SJCRH30 (cell line): Measurements from ENCODE around the gene ASTN2. TPM values are rescaled to one million over a fixed set of nuclear protein-coding genes. Genes with fewer than 3 reads are reported as not detected.

Source experiments
- DNase-seq, 2 experiments: peaks; one replicate each; pipeline ENCODE4 v3.0.0-alpha.2; 2015 to 2020
- H3K27ac ChIP-seq: fragments of 250-450 bp; sonication (Bioruptor Pico); 2 replicates; pipeline ENCODE4 v1.5.1; 2020; ENCODE audit warnings: mild to moderate bottlenecking, moderate library complexity
- H3K27me3 ChIP-seq: fragments of 250-450 bp; sonication (Bioruptor Pico); 2 replicates; pipeline ENCODE4 v1.5.1; 2020; ENCODE audit warnings: mild to moderate bottlenecking, moderate library complexity
- H3K36me3 ChIP-seq: fragments of 250-450 bp; sonication (Bioruptor Pico); 2 replicates; pipeline ENCODE4 v1.5.1; 2020; ENCODE audit warnings: mild to moderate bottlenecking, moderate library complexity
- H3K4me1 ChIP-seq: fragments of 250-450 bp; sonication (Bioruptor Pico); 2 replicates; pipeline ENCODE4 v1.5.1; 2020; ENCODE audit warnings: mild to moderate bottlenecking, moderate library complexity
- H3K4me3 ChIP-seq: fragments of 250-450 bp; sonication (Bioruptor Pico); 2 replicates; pipeline ENCODE4 v1.5.1; 2020; ENCODE audit warnings: mild to moderate bottlenecking, moderate library complexity
- H3K9me3 ChIP-seq: fragments of 250-450 bp; sonication (Bioruptor Pico); replicated peaks from 2 replicates; pipeline ENCODE4 v1.5.1; 2020; ENCODE audit warnings: mild to moderate bottlenecking, moderate library complexity
- total RNA-seq: library from RNA; depleted of rRNA; stranded (reverse); fragments of >200 nt; shearing (Covaris generic); gene quantifications from 2 replicates; pipeline ENCODE4 v1.2.3, GENCODE V29; 2014

The ASTN2 gene
- total RNA-seq, 1 experiment from 2014 or later, result 19.8 TPM

- H3K4me1 ChIP-seq, result no peaks in the 10 kb centered on the region
- H3K36me3 ChIP-seq, result peaks cover 7% of the 10 kb centered on the region; the same call in 1 of the 2 replicates
- no peak for DNase-seq
- no peak overlapping the region for H3K4me3 ChIP-seq
- no peak overlapping the region for H3K27ac ChIP-seq
- no peaks in the 10 kb centered on the region for H3K9me3 ChIP-seq
- H3K27me3 ChIP-seq, result no peaks in the 10 kb centered on the region
Observed at GRCh38 chr9:116978155-116978554, 436.7 kb downstream of the ASTN2 start.

DNA sequence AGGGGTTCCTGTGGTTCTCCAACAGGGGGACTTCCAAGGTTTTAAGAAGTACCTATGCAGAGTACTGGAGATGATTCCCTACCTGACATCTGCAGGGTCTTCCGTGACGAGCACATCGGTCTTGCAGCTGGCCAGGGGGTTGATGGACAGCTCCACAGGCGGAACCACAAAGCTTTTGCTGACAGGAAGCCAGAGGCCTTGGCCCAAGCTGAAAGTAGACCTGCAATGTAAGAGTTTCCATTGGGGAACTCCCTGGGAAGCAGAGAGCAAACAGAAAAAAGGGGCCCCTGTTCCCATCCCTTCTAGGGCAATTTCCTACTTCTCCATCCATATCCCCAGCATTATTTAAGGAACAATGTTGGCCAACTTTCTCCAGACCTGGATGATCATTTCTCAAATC is 439.7 kb downstream of the ASTN2 start:
- no peak overlapping the region for H3K27ac ChIP-seq
- H3K4me3 ChIP-seq, result no peak overlapping the region
- H3K9me3 ChIP-seq, result no peaks in the 10 kb centered on the region
- no peak for DNase-seq
- H3K4me1 ChIP-seq, result no peaks in the 10 kb centered on the region
- H3K36me3 ChIP-seq, result peaks cover 13% of the 10 kb centered on the region
- no peaks in the 10 kb centered on the region for H3K27me3 ChIP-seq

- no peak for DNase-seq
- Histone ChIP-seq H3K27me3 (no peaks in the 10 kb centered on the region), H3K9me3 (no peaks in the 10 kb centered on the region), H3K36me3 (peaks cover 8% of the 10 kb centered on the region), H3K4me1 (no peaks in the 10 kb centered on the region), H3K4me3 (no peak overlapping the region), H3K27ac (no peak overlapping the region)
Observed at GRCh38 chr9:116966199-116966598, 448.7 kb downstream of the ASTN2 start.

GRCh38 chr9:116964258-116964657 is 450.6 kb downstream of the ASTN2 start:
- Histone ChIP-seq H3K36me3 (peaks cover 8% of the 10 kb centered on the region), H3K27me3 (no peaks in the 10 kb centered on the region), H3K27ac (no peak overlapping the region), H3K4me3 (no peak overlapping the region), H3K4me1 (no peaks in the 10 kb centered on the region), H3K9me3 (no peaks in the 10 kb centered on the region)
- no peak for DNase-seq

DNA sequence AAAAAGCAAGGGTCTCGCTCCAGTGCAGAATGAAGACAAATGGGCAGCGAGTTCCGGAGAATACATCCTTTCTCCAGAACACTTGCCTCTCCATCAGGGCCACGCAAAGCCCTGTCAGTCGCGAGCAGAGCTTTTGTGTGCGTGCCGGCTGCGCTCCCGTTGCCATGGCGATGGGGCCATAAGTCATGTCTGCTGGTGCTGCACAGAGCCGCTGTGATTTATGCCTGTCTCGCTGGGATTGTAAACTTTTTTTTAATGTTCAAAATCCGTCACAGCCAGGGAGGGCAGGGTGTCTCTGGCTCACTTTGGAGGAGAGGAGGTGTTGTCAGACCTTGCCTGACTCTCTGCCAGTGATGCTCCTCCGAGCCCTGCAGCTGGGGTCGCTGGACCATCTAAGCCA is 455.0 kb downstream of the ASTN2 start:
- Histone ChIP-seq H3K4me3 (no peak overlapping the region), H3K36me3 (peaks cover 8% of the 10 kb centered on the region), H3K27me3 (no peaks in the 10 kb centered on the region), H3K4me1 (no peaks in the 10 kb centered on the region), H3K9me3 (no peaks in the 10 kb centered on the region), H3K27ac (no peak overlapping the region)
- DNase-seq, result no peak

DNA sequence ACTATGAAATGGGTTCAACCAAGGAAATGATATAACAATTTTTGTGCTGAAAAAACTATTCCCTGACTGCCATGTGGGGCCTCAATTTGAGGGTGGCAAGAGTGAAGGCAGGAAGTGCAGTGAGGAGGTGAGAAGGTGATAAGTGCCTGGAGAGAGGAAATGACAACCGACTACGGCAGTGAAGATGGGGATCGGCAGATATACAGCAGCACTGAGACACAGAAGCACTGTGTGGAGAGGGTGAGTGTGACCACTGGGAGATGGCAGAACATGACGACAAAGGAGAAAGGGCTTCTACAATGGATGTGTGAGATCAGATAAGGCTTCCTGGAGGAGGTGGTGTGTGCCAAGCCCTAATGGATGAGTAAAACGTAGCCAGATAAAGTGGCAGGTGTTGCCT is 456.0 kb downstream of the ASTN2 start:
- H3K9me3 ChIP-seq, result no peaks in the 10 kb centered on the region
- H3K4me3 ChIP-seq, result no peak overlapping the region
- H3K36me3 ChIP-seq, result peaks cover 8% of the 10 kb centered on the region
- no peaks in the 10 kb centered on the region for H3K4me1 ChIP-seq
- DNase-seq, result no peak
- H3K27ac ChIP-seq, result no peak overlapping the region
- no peaks in the 10 kb centered on the region for H3K27me3 ChIP-seq

DNA sequence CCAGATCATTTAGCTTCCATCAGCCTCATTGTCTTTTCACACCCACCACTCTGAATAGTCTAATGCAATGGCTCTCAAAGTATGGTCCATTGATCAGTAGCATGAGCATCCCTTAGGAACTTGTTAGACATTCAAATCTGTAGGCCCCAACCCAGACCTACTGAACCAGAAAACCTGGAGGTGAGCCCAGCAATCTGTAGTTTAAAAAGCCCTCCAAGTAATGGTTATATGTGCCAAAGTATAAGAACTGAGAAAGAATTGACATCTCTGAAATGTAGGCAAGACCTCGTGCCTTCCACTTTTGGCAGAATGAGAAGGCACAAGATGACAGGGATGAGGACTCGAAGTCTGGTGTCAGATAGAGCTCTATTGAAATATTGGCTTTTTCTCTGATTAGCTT is 460.1 kb downstream of the ASTN2 start:
- Histone ChIP-seq H3K4me3 (no peak overlapping the region), H3K27ac (no peak overlapping the region), H3K27me3 (no peaks in the 10 kb centered on the region), H3K9me3 (no peaks in the 10 kb centered on the region), H3K4me1 (no peaks in the 10 kb centered on the region), H3K36me3 (no peaks in the 10 kb centered on the region)
- DNase-seq, result no peak

DNA sequence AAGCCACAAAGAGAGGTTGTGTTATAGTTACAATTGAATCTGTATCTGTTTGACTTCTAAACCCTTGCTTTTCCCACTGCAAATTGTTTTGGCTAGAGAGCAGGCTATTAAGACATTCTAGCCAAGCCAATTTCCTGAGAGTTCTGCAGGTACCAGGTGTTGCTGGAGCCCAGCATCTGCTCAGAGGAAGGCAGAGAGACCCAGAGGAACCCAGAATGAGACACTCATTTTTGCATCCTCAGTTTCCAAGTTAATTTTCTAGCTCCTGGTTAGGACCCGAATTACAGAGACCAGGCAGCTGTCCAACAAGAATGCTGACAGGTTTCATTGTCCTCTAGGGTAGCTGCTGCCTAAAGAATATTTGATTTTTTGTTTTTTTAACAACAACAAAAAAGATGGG is 461.6 kb downstream of the ASTN2 start:
- Histone ChIP-seq H3K27me3 (no peaks in the 10 kb centered on the region), H3K4me3 (no peak overlapping the region), H3K4me1 (no peaks in the 10 kb centered on the region), H3K27ac (no peak overlapping the region), H3K36me3 (no peaks in the 10 kb centered on the region), H3K9me3 (no peaks in the 10 kb centered on the region)
- no peak for DNase-seq

GRCh38 chr9:116952436-116952810 is 462.4 kb downstream of the ASTN2 start:
- Histone ChIP-seq H3K36me3 (no peaks in the 10 kb centered on the region), H3K4me3 (no peak overlapping the region), H3K9me3 (no peaks in the 10 kb centered on the region), H3K27ac (no peak overlapping the region), H3K4me1 (no peaks in the 10 kb centered on the region), H3K27me3 (no peaks in the 10 kb centered on the region)
- DNase-seq, result no peak

GRCh38 chr9:116951588-116952435 is 463.0 kb downstream of the ASTN2 start:
- no peaks in the 10 kb centered on the region for H3K36me3 ChIP-seq
- DNase-seq, result peak in 1 of 2 experiments; percentile 16
- H3K27me3 ChIP-seq, result no peaks in the 10 kb centered on the region
- H3K9me3 ChIP-seq, result no peaks in the 10 kb centered on the region
- no peaks in the 10 kb centered on the region for H3K4me1 ChIP-seq
- H3K4me3 ChIP-seq, result no peak overlapping the region
- H3K27ac ChIP-seq, result no peak overlapping the region

DNA sequence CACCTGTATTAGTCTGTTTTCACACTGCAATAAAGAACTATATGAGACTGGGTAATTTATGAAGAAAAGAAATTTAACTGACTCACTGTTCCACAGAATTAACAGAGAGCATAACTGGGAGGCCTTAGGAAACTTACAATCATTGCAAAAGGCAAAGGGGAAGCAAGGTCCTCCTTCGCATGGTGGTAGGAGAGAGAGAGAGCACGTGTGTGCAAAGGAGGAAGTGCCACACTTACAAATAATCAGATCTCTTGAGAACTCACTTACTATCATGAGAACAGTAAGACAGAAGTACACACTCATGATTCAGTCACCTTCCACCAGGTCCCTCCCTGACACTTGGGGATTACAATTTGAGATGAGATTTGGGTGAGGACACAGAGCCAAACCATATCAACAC is 469.0 kb downstream of the ASTN2 start:
- H3K27me3 ChIP-seq, result no peaks in the 10 kb centered on the region
- H3K4me3 ChIP-seq, result no peak overlapping the region
- no peak for DNase-seq
- no peak overlapping the region for H3K27ac ChIP-seq
- no peaks in the 10 kb centered on the region for H3K9me3 ChIP-seq
- no peaks in the 10 kb centered on the region for H3K4me1 ChIP-seq
- no peaks in the 10 kb centered on the region for H3K36me3 ChIP-seq

- no peak for DNase-seq
- no peaks in the 10 kb centered on the region for H3K4me1 ChIP-seq
Observed at GRCh38 chr9:116944714-116945534, 469.9 kb downstream of the ASTN2 start.

DNA sequence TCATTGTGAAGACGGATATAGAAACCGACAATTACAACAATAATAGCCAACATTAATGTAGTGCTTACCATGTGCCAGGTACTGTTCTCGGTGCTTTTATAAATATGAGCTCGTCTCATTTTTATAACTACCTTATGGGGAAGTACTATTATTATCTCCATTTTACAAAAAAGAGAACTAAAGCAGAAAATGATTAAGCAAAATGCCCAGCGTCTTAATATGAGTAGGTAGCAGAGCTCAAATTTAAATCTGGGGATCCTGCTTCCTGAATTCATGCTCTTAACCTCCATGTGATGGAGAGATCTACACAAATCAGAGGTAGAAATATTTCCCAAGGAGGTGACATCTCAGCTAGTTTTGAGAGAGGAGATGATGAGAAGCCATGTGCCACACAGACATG is 470.9 kb downstream of the ASTN2 start:
- H3K27ac ChIP-seq, result no peak overlapping the region
- no peaks in the 10 kb centered on the region for H3K9me3 ChIP-seq
- no peak overlapping the region for H3K4me3 ChIP-seq
- DNase-seq, result no peak
- H3K4me1 ChIP-seq, result no peaks in the 10 kb centered on the region
- no peaks in the 10 kb centered on the region for H3K27me3 ChIP-seq
- no peaks in the 10 kb centered on the region for H3K36me3 ChIP-seq

More at GRCh38 chr9:116944714-116945534, 469.9 kb downstream of the ASTN2 start:
- Histone ChIP-seq H3K27me3 (no peaks in the 10 kb centered on the region), H3K36me3 (no peaks in the 10 kb centered on the region), H3K27ac (no peak overlapping the region), H3K9me3 (no peaks in the 10 kb centered on the region), H3K4me3 (no peak overlapping the region)

GRCh38 chr9:116942593-116943061 is 472.2 kb downstream of the ASTN2 start:
- Histone ChIP-seq H3K36me3 (no peaks in the 10 kb centered on the region), H3K9me3 (no peaks in the 10 kb centered on the region), H3K4me3 (no peak overlapping the region), H3K4me1 (no peaks in the 10 kb centered on the region), H3K27ac (no peak overlapping the region), H3K27me3 (no peaks in the 10 kb centered on the region)
- no peak for DNase-seq

DNA sequence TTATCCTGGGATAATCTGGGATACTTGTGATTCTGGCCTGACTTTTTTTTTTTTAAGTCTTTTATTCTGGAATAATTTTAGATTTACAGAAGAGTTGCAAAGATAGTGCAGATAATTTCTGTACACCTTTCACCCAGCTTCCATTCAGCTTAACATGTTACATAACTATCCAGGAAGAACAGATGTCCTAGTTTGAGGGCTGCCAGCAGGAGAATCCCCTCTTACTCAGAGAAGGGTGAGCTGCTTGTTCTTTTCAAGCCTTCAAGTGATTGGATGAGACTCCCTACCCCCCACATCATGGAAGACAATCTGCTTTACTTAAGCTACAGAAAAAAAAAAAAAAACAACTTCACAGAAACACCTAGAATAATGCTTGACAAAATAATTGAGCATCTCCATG is 473.6 kb downstream of the ASTN2 start:
- H3K4me1 ChIP-seq, result no peaks in the 10 kb centered on the region
- H3K4me3 ChIP-seq, result no peak overlapping the region
- no peak overlapping the region for H3K27ac ChIP-seq
- no peaks in the 10 kb centered on the region for H3K9me3 ChIP-seq
- no peak for DNase-seq
- no peaks in the 10 kb centered on the region for H3K36me3 ChIP-seq
- no peaks in the 10 kb centered on the region for H3K27me3 ChIP-seq
